ENCODE measurements around the gene ADPRH. TPM values are rescaled to one million over a fixed set of nuclear protein-coding genes. Genes with fewer than 3 reads are reported as not detected.

The ADPRH gene
- 0.91 TPM for polyA plus RNA-seq (2013, experiment 1 of 2)
- polyA plus RNA-seq (2013, experiment 2 of 2), result 0.94 TPM

- peak within 1 kb of the TSS; percentile 98 for H2BK15ac ChIP-seq (ENCODE audit: low read length)
- no peaks in the 10 kb centered on the region for H3K36me3 ChIP-seq (replicated peaks in 1 of 2; ENCODE audit: control insufficient read depth in 2 of 2, insufficient read depth in 2 of 2, low read length in 2 of 2)
- H2BK5ac ChIP-seq (ENCODE audit: low read length), result peak within 1 kb of the TSS; percentile 87
- no peak within 1 kb of the TSS for H2BK12ac ChIP-seq (ENCODE audit: low read length)
- WGBS, 2 donors (ENCODE audit: extremely low coverage in 2 of 2, insufficient read length in 2 of 2, insufficient replicate concordance in 1 of 2), result no CpG with 5 or more reads among the region's 68 CpGs
- H3K79me1 ChIP-seq (ENCODE audit: low read depth, low read length), result no peaks in the 10 kb centered on the region
- H3K4me2 ChIP-seq (ENCODE audit: insufficient read depth, low read length, poor library complexity, severe bottlenecking), result peak within 1 kb of the TSS; percentile 91
- peak within 1 kb of the TSS; percentile 27 for H3K4ac ChIP-seq (ENCODE audit: low read length)
- peak within 1 kb of the TSS; percentile 92 for H2AFZ ChIP-seq (ENCODE audit: low read length)
- peak within 1 kb of the TSS; percentile 19 for H3K27ac ChIP-seq (replicated peaks; ENCODE audit: low read length)
- peak within 1 kb of the TSS; percentile 65 for H3K9ac ChIP-seq (ENCODE audit: low read depth, low read length, poor library complexity)
- no peak within 1 kb of the TSS for H2BK120ac ChIP-seq (ENCODE audit: low read depth, low read length)
- no peaks in the 10 kb centered on the region for H3K9me3 ChIP-seq (replicated peaks in 1 of 2; ENCODE audit: control insufficient read depth in 2 of 2, insufficient read depth in 1 of 2, low read depth in 1 of 2, low read length in 2 of 2)
- no peak within 1 kb of the TSS for H4K91ac ChIP-seq (ENCODE audit: low read depth, low read length, poor library complexity)
- H3K14ac ChIP-seq (ENCODE audit: low read length), result no peak within 1 kb of the TSS
- peak within 1 kb of the TSS; percentile 31 to 80 for H3K4me3 ChIP-seq (ENCODE audit: low read length in 2 of 2)
- H4K8ac ChIP-seq (ENCODE audit: low read depth, low read length), result peak within 1 kb of the TSS; percentile 7
- peak; percentile 68 for DNase-seq (ENCODE audit: low spot score)
- peak within 1 kb of the TSS; percentile 94 for H3K23ac ChIP-seq (ENCODE audit: low read depth, low read length, poor library complexity)
- peaks cover 0 to 41% (median 2%) of the 10 kb centered on the region in 3 experiments for H3K27me3 ChIP-seq (ENCODE audit: control insufficient read depth in 3 of 3, insufficient read depth in 3 of 3, low read depth in 1 of 3, low read length in 3 of 3)
- peak within 1 kb of the TSS; percentile 70 for H2AK5ac ChIP-seq (ENCODE audit: low read depth, low read length)
- peaks cover 0 to 3% of the 10 kb centered on the region in 2 donors for H3K4me1 ChIP-seq (ENCODE audit: control insufficient read depth in 2 of 2, insufficient read depth in 1 of 2, low read depth in 1 of 2, low read length in 2 of 2)
- H3K18ac ChIP-seq (ENCODE audit: low read length), result peak within 1 kb of the TSS; percentile 97
Observed at GRCh38 chr3:119579366-119580066, at the start of gene ADPRH. Gene ADPRH, plus strand, starts transcription at chr3:119579492. Its CDS starts 2,678 bp downstream, at chr3:119582170.

- Histone ChIP-seq H3K23ac (ENCODE audit: low read depth, low read length, poor library complexity) (no peak overlapping the region), H3K14ac (ENCODE audit: low read length) (no peak overlapping the region), H2BK15ac (ENCODE audit: low read length) (no peak overlapping the region), H3K27me3 (ENCODE audit: control insufficient read depth in 3 of 3, insufficient read depth in 3 of 3, low read depth in 1 of 3, low read length in 3 of 3) (no peaks in the 10 kb centered on the region), H4K8ac (ENCODE audit: low read depth, low read length) (no peak overlapping the region), H3K27ac (replicated peaks; ENCODE audit: low read length) (no peak overlapping the region), H3K4ac (ENCODE audit: low read length) (no peak overlapping the region), H2AK5ac (ENCODE audit: low read depth, low read length) (no peak overlapping the region), H4K91ac (ENCODE audit: low read depth, low read length, poor library complexity) (no peak overlapping the region), H3K18ac (ENCODE audit: low read length) (no peak overlapping the region), H3K9me3 (replicated peaks in 1 of 2; ENCODE audit: control insufficient read depth in 2 of 2, insufficient read depth in 1 of 2, low read depth in 1 of 2, low read length in 2 of 2) (peaks cover 0 to 2% of the 10 kb centered on the region in 2 donors), H3K36me3 (replicated peaks in 1 of 2; ENCODE audit: control insufficient read depth in 2 of 2, insufficient read depth in 2 of 2, low read length in 2 of 2) (peaks cover 2 to 11% of the 10 kb centered on the region in 2 donors), H3K79me1 (ENCODE audit: low read depth, low read length) (no peaks in the 10 kb centered on the region), H3K9ac (ENCODE audit: low read depth, low read length, poor library complexity) (no peak overlapping the region), H3K4me1 (ENCODE audit: control insufficient read depth in 2 of 2, insufficient read depth in 1 of 2, low read depth in 1 of 2, low read length in 2 of 2) (no peaks in the 10 kb centered on the region), H2BK120ac (ENCODE audit: low read depth, low read length) (no peak overlapping the region), H2BK5ac (ENCODE audit: low read length) (no peak overlapping the region), H2AFZ (ENCODE audit: low read length) (no peak overlapping the region), H2BK12ac (ENCODE audit: low read length) (no peak overlapping the region), H3K4me2 (ENCODE audit: insufficient read depth, low read length, poor library complexity, severe bottlenecking) (no peak overlapping the region), H3K4me3 (ENCODE audit: low read length in 2 of 2) (no peak overlapping the region)
- DNase-seq (ENCODE audit: low spot score), result no peak
Observed at GRCh38 chr3:119529883-119530282, 49.4 kb upstream of the ADPRH start.

- no peak overlapping the region for H4K8ac ChIP-seq (ENCODE audit: low read depth, low read length)
- H2AK5ac ChIP-seq (ENCODE audit: low read depth, low read length), result no peak overlapping the region
- no peak overlapping the region for H3K14ac ChIP-seq (ENCODE audit: low read length)
- no peak overlapping the region for H2BK5ac ChIP-seq (ENCODE audit: low read length)
- DNase-seq (ENCODE audit: low spot score), result no peak
- no peaks in the 10 kb centered on the region for H3K79me1 ChIP-seq (ENCODE audit: low read depth, low read length)
- H3K4ac ChIP-seq (ENCODE audit: low read length), result no peak overlapping the region
- H3K4me1 ChIP-seq (ENCODE audit: control insufficient read depth in 2 of 2, insufficient read depth in 1 of 2, low read depth in 1 of 2, low read length in 2 of 2), result no peaks in the 10 kb centered on the region
- no CpG with 5 or more reads among the region's 2 CpGs for WGBS, 2 donors (ENCODE audit: extremely low coverage in 2 of 2, insufficient read length in 2 of 2, insufficient replicate concordance in 1 of 2)
- no peak overlapping the region for H2BK12ac ChIP-seq (ENCODE audit: low read length)
- no peak overlapping the region for H2BK15ac ChIP-seq (ENCODE audit: low read length)
- H4K91ac ChIP-seq (ENCODE audit: low read depth, low read length, poor library complexity), result no peak overlapping the region
- H3K4me3 ChIP-seq (ENCODE audit: low read length in 2 of 2), result no peak overlapping the region
- no peak overlapping the region for H3K23ac ChIP-seq (ENCODE audit: low read depth, low read length, poor library complexity)
- H3K18ac ChIP-seq (ENCODE audit: low read length), result no peak overlapping the region
- H3K36me3 ChIP-seq (replicated peaks in 1 of 2; ENCODE audit: control insufficient read depth in 2 of 2, insufficient read depth in 2 of 2, low read length in 2 of 2), result peaks cover under 1 to 5% of the 10 kb centered on the region in 2 donors
- H2BK120ac ChIP-seq (ENCODE audit: low read depth, low read length), result no peak overlapping the region
- no peaks in the 10 kb centered on the region for H3K27me3 ChIP-seq (ENCODE audit: control insufficient read depth in 3 of 3, insufficient read depth in 3 of 3, low read depth in 1 of 3, low read length in 3 of 3)
- peaks cover 0 to 2% of the 10 kb centered on the region in 2 donors for H3K9me3 ChIP-seq (replicated peaks in 1 of 2; ENCODE audit: control insufficient read depth in 2 of 2, insufficient read depth in 1 of 2, low read depth in 1 of 2, low read length in 2 of 2)
- H3K9ac ChIP-seq (ENCODE audit: low read depth, low read length, poor library complexity), result no peak overlapping the region
- no peak overlapping the region for H3K4me2 ChIP-seq (ENCODE audit: insufficient read depth, low read length, poor library complexity, severe bottlenecking)
- H3K27ac ChIP-seq (replicated peaks; ENCODE audit: low read length), result no peak overlapping the region
- no peak overlapping the region for H2AFZ ChIP-seq (ENCODE audit: low read length)
Observed at GRCh38 chr3:119530456-119530855, 48.8 kb upstream of the ADPRH start.

- H3K4me2 ChIP-seq (ENCODE audit: insufficient read depth, low read length, poor library complexity, severe bottlenecking), result no peak overlapping the region
- no peaks in the 10 kb centered on the region for H3K79me1 ChIP-seq (ENCODE audit: low read depth, low read length)
- no peak overlapping the region for H2AFZ ChIP-seq (ENCODE audit: low read length)
- no peaks in the 10 kb centered on the region for H3K4me1 ChIP-seq (ENCODE audit: control insufficient read depth in 2 of 2, insufficient read depth in 1 of 2, low read depth in 1 of 2, low read length in 2 of 2)
- H3K27me3 ChIP-seq (ENCODE audit: control insufficient read depth in 3 of 3, insufficient read depth in 3 of 3, low read depth in 1 of 3, low read length in 3 of 3), result no peaks in the 10 kb centered on the region
- H2BK15ac ChIP-seq (ENCODE audit: low read length), result no peak overlapping the region
- no peak overlapping the region for H3K14ac ChIP-seq (ENCODE audit: low read length)
- no peak overlapping the region for H3K4ac ChIP-seq (ENCODE audit: low read length)
- no peaks in the 10 kb centered on the region for H3K9me3 ChIP-seq (replicated peaks in 1 of 2; ENCODE audit: control insufficient read depth in 2 of 2, insufficient read depth in 1 of 2, low read depth in 1 of 2, low read length in 2 of 2)
- H3K36me3 ChIP-seq (replicated peaks in 1 of 2; ENCODE audit: control insufficient read depth in 2 of 2, insufficient read depth in 2 of 2, low read length in 2 of 2), result no peaks in the 10 kb centered on the region
- DNase-seq (ENCODE audit: low spot score), result no peak
- H4K8ac ChIP-seq (ENCODE audit: low read depth, low read length), result no peak overlapping the region
- no peak overlapping the region for H3K9ac ChIP-seq (ENCODE audit: low read depth, low read length, poor library complexity)
- no peak overlapping the region for H3K4me3 ChIP-seq (ENCODE audit: low read length in 2 of 2)
- H3K23ac ChIP-seq (ENCODE audit: low read depth, low read length, poor library complexity), result no peak overlapping the region
- no peak overlapping the region for H4K91ac ChIP-seq (ENCODE audit: low read depth, low read length, poor library complexity)
- H3K27ac ChIP-seq (replicated peaks; ENCODE audit: low read length), result no peak overlapping the region
- no peak overlapping the region for H2BK120ac ChIP-seq (ENCODE audit: low read depth, low read length)
- no peak overlapping the region for H2BK5ac ChIP-seq (ENCODE audit: low read length)
- no CpG with 5 or more reads among the region's 4 CpGs for WGBS, 2 donors (ENCODE audit: extremely low coverage in 2 of 2, insufficient read length in 2 of 2, insufficient replicate concordance in 1 of 2)
- H3K18ac ChIP-seq (ENCODE audit: low read length), result no peak overlapping the region
- H2AK5ac ChIP-seq (ENCODE audit: low read depth, low read length), result no peak overlapping the region
- H2BK12ac ChIP-seq (ENCODE audit: low read length), result no peak overlapping the region
Observed at GRCh38 chr3:119531151-119531550, 48.1 kb upstream of the ADPRH start.
